GM12891 (cell line): ENCODE data around the gene OMA1.
A peak's percentile ranks its signal among the peaks of the same experiment; 100 is the strongest.

ENCODE experiments used
- PAX5 ChIP-seq: IDR thresholded peaks from 2 replicates; pipeline ENCODE4 v1.6.1; 2011; ENCODE audit warnings: low read length, moderate library complexity, mild to moderate bottlenecking; ENCODE audit not compliant: insufficient read depth, severe bottlenecking
- POLR2A ChIP-seq: IDR thresholded peaks from 2 replicates; pipeline ENCODE4 v1.6.1; 2011; ENCODE audit warnings: low read depth, low read length, control low read depth
- POLR2AphosphoS5 ChIP-seq: IDR thresholded peaks from 2 replicates; pipeline ENCODE4 v1.6.1; 2011; ENCODE audit warnings: low read depth, low read length, control low read depth
- POU2F2 ChIP-seq: IDR thresholded peaks from 2 replicates; pipeline ENCODE4 v1.6.1; 2011; ENCODE audit warnings: low read depth, mild to moderate bottlenecking, control low read depth, low read length, moderate library complexity
- SPI1 ChIP-seq: IDR thresholded peaks from 2 replicates; pipeline ENCODE4 v1.6.1; 2011; ENCODE audit warnings: low read depth, low read length, control low read depth
- TAF1 ChIP-seq: IDR thresholded peaks from 2 replicates; pipeline ENCODE4 v1.6.1; 2011; ENCODE audit warnings: low read depth, low read length, control low read depth

DNA sequence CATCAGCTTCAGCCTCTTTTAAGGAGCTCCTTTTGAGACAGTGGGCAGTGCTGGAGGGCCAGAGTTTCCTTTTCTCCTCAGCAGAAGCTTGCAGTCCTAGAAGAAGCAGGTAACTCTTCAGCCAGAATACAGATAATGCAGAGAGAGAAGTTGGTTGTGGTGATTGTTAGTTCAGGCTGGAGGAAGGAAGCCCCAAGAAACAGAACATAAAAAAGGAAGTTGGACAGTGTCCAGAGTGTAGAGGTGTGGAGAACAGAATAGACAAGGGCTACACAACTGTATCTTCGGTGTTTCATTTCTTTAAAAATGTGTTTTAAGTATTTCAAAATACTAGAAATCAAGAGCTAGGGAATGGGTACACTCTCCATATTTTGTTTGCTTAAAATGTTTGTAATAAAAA is 37.0 kb upstream of the OMA1 start:
- TF ChIP-seq TAF1 (no peak), POLR2A (no peak), SPI1 (peak; percentile 56), POLR2AphosphoS5 (no peak), PAX5 (no peak), POU2F2 (no peak)
